HepG2 (cell line): Measurements from ENCODE around the gene OGG1. TPM values are rescaled to one million over a fixed set of nuclear protein-coding genes. Genes with fewer than 3 reads are reported as not detected.

ENCODE experiments used
- BCLAF1 ChIP-seq: fragments of 450-650 bp; IDR thresholded peaks from 2 replicates; pipeline ENCODE4 v1.6.1; 2017; ENCODE audit warnings: mild to moderate bottlenecking
- DMAP1 ChIP-seq: IDR thresholded peaks from 2 replicates; pipeline ENCODE4 v1.6.1; 2016
- GZF1 ChIP-seq: sonication (generic); formaldehyde crosslinking; IDR thresholded peaks from 2 replicates; pipeline ENCODE4 v1.5.1; 2020; ENCODE audit warnings: mild to moderate bottlenecking, missing genetic modification reagents
- KDM6A ChIP-seq: IDR thresholded peaks from 2 replicates; pipeline ENCODE4 v1.6.1; 2016; ENCODE audit warnings: low read depth
- KLF13 ChIP-seq: sonication (generic); formaldehyde crosslinking; IDR thresholded peaks from 2 replicates; pipeline ENCODE4 v1.4.0; 2020; ENCODE audit warnings: mild to moderate bottlenecking, missing genetic modification reagents
- MTA3 ChIP-seq: sonication (generic); formaldehyde crosslinking; IDR thresholded peaks from 2 replicates; pipeline ENCODE4 v1.4.0; 2020; ENCODE audit warnings: missing genetic modification reagents
- NCOA2 ChIP-seq: sonication (generic); formaldehyde crosslinking; IDR thresholded peaks from 2 replicates; pipeline ENCODE4 v1.8.0; 2022; ENCODE audit warnings: inconsistent platforms
- NFATC3 ChIP-seq: sonication (generic); formaldehyde crosslinking; IDR thresholded peaks from 2 replicates; pipeline ENCODE4 v1.5.1; 2020; ENCODE audit warnings: mild to moderate bottlenecking, missing genetic modification reagents
- STAT5B ChIP-seq: sonication (generic); formaldehyde crosslinking; IDR thresholded peaks from 2 replicates; pipeline ENCODE4 v1.4.0; 2020; ENCODE audit warnings: missing genetic modification reagents
- TOPORS ChIP-seq: sonication (generic); formaldehyde crosslinking; IDR thresholded peaks from 2 replicates; pipeline ENCODE4 v1.8.0; 2023; ENCODE audit warnings: mild to moderate bottlenecking, missing genetic modification reagents
- TP53 ChIP-seq: sonication (generic); formaldehyde crosslinking; conservative IDR thresholded peaks from 2 replicates; pipeline ENCODE4 v1.4.0; 2020; ENCODE audit warnings: missing genetic modification reagents
- ZBTB20 ChIP-seq: sonication (generic); formaldehyde crosslinking; IDR thresholded peaks from 2 replicates; pipeline ENCODE4 v1.8.1; 2023; ENCODE audit warnings: missing genetic modification reagents, low read depth, mild to moderate bottlenecking, borderline replicate concordance
- ZNF292 ChIP-seq: sonication (generic); formaldehyde crosslinking; IDR thresholded peaks from 2 replicates; pipeline ENCODE4 v1.8.1; 2022; ENCODE audit warnings: mild to moderate bottlenecking, low read depth, missing genetic modification reagents, borderline replicate concordance
- ZNF570 ChIP-seq: sonication (generic); formaldehyde crosslinking; IDR thresholded peaks from 2 replicates; pipeline ENCODE4 v1.4.0; 2020; ENCODE audit warnings: mild to moderate bottlenecking, missing genetic modification reagents, borderline replicate concordance
- ZNF737 ChIP-seq: sonication (generic); formaldehyde crosslinking; IDR thresholded peaks from 2 replicates; pipeline ENCODE4 v1.5.0; 2020; ENCODE audit warnings: missing genetic modification reagents, mild to moderate bottlenecking, borderline replicate concordance
- polyA plus RNA-seq, 8 experiments: library from polyadenylated mRNA; depleted of rRNA in 3 of 8; stranded (reverse) in 7 of 8; unstranded in 1 of 8; fragments of >200 nt; fragmentation: Illumina TruSeq in 4 of 8; extraction: Trizol in 4 of 8; gene quantifications; 2 replicates each; pipeline versions ENCODE4 v1.2.1 to v1.2.3, GENCODE V29; 2011 to 2016; ENCODE audit warnings: low read depth in 4 of 8, missing spikeins in 1 of 8, mixed read lengths in 1 of 8; ENCODE audit not compliant: insufficient read depth in 1 of 8
- total RNA-seq, 5 experiments: library from RNA; depleted of rRNA; stranded (reverse); fragments of >200 nt; fragmentation: Illumina TruSeq; extraction: Trizol; gene quantifications; 2 replicates each; pipeline ENCODE4 v1.2.3, GENCODE V29; 2016; ENCODE audit warnings: low read depth in 1 of 5
- TF ChIP-seq, protein P1 (sequence below): sonication (generic); formaldehyde crosslinking; IDR thresholded peaks from 2 replicates; pipeline ENCODE4 v1.8.1; 2023; ENCODE audit warnings: mild to moderate bottlenecking, missing genetic modification reagents
- TF ChIP-seq, protein P2 (sequence below): sonication (generic); formaldehyde crosslinking; conservative IDR thresholded peaks from 2 replicates; pipeline ENCODE4 v1.4.0; 2020; ENCODE audit warnings: missing genetic modification reagents
- TF ChIP-seq, protein P3 (sequence below): sonication (generic); formaldehyde crosslinking; IDR thresholded peaks from 2 replicates; pipeline ENCODE4 v1.5.1; 2020; ENCODE audit warnings: missing genetic modification reagents, mild to moderate bottlenecking, borderline replicate concordance
- TF ChIP-seq, protein P4 (sequence below): sonication (generic); formaldehyde crosslinking; IDR thresholded peaks from 2 replicates; pipeline ENCODE4 v1.4.0; 2020; ENCODE audit warnings: missing genetic modification reagents
- TF ChIP-seq, protein P5 (sequence below): sonication (generic); formaldehyde crosslinking; IDR thresholded peaks from 2 replicates; pipeline ENCODE4 v1.4.0; 2020; ENCODE audit warnings: low read depth, mild to moderate bottlenecking, missing genetic modification reagents

Gene OGG1
- total and polyA plus RNA-seq, 2 of the 13 experiments (the other 11 are each of a cell fraction or from before 2014, with no cell fraction given), result 28.7 to 33.2 TPM

GRCh38 chr3:9768141-9768775 is 18.5 kb downstream of the OGG1 start (continued):
- TF ChIP-seq BCLAF1, result no peak
- TF ChIP-seq, protein P1, sequence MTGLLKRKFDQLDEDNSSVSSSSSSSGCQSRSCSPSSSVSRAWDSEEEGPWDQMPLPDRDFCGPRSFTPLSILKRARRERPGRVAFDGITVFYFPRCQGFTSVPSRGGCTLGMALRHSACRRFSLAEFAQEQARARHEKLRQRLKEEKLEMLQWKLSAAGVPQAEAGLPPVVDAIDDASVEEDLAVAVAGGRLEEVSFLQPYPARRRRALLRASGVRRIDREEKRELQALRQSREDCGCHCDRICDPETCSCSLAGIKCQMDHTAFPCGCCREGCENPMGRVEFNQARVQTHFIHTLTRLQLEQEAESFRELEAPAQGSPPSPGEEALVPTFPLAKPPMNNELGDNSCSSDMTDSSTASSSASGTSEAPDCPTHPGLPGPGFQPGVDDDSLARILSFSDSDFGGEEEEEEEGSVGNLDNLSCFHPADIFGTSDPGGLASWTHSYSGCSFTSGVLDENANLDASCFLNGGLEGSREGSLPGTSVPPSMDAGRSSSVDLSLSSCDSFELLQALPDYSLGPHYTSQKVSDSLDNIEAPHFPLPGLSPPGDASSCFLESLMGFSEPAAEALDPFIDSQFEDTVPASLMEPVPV (CRISPR knock-in tag), result no peak
- no peak for TF ChIP-seq KLF13 (CRISPR knock-in tag)
- TF ChIP-seq MTA3 (CRISPR knock-in tag), result no peak
- no peak for TF ChIP-seq ZNF292 (CRISPR knock-in tag)
- no peak for TF ChIP-seq ZNF570 (CRISPR knock-in tag)
- no peak for TF ChIP-seq STAT5B (CRISPR knock-in tag)
- TF ChIP-seq ZNF737 (CRISPR knock-in tag), result no peak
- no peak for TF ChIP-seq TP53 (CRISPR knock-in tag)
- no peak for TF ChIP-seq ZBTB20 (CRISPR knock-in tag)
- TF ChIP-seq GZF1 (CRISPR knock-in tag), result no peak
- TF ChIP-seq, protein P2, sequence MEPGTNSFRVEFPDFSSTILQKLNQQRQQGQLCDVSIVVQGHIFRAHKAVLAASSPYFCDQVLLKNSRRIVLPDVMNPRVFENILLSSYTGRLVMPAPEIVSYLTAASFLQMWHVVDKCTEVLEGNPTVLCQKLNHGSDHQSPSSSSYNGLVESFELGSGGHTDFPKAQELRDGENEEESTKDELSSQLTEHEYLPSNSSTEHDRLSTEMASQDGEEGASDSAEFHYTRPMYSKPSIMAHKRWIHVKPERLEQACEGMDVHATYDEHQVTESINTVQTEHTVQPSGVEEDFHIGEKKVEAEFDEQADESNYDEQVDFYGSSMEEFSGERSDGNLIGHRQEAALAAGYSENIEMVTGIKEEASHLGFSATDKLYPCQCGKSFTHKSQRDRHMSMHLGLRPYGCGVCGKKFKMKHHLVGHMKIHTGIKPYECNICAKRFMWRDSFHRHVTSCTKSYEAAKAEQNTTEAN (CRISPR knock-in tag), result no peak
- TF ChIP-seq, protein P3, sequence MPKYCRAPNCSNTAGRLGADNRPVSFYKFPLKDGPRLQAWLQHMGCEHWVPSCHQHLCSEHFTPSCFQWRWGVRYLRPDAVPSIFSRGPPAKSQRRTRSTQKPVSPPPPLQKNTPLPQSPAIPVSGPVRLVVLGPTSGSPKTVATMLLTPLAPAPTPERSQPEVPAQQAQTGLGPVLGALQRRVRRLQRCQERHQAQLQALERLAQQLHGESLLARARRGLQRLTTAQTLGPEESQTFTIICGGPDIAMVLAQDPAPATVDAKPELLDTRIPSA (CRISPR knock-in tag), result no peak
- TF ChIP-seq, protein P4, sequence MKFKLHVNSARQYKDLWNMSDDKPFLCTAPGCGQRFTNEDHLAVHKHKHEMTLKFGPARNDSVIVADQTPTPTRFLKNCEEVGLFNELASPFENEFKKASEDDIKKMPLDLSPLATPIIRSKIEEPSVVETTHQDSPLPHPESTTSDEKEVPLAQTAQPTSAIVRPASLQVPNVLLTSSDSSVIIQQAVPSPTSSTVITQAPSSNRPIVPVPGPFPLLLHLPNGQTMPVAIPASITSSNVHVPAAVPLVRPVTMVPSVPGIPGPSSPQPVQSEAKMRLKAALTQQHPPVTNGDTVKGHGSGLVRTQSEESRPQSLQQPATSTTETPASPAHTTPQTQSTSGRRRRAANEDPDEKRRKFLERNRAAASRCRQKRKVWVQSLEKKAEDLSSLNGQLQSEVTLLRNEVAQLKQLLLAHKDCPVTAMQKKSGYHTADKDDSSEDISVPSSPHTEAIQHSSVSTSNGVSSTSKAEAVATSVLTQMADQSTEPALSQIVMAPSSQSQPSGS (CRISPR knock-in tag), result no peak
- no peak for TF ChIP-seq KDM6A (CRISPR knock-in tag)
- TF ChIP-seq TOPORS (CRISPR knock-in tag), result no peak
- peak; percentile 22; the same call in 1 of the 2 replicates for TF ChIP-seq NCOA2 (CRISPR knock-in tag)
- no peak for TF ChIP-seq DMAP1 (CRISPR knock-in tag)
- TF ChIP-seq, protein P5, sequence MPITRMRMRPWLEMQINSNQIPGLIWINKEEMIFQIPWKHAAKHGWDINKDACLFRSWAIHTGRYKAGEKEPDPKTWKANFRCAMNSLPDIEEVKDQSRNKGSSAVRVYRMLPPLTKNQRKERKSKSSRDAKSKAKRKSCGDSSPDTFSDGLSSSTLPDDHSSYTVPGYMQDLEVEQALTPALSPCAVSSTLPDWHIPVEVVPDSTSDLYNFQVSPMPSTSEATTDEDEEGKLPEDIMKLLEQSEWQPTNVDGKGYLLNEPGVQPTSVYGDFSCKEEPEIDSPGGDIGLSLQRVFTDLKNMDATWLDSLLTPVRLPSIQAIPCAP (CRISPR knock-in tag), result no peak
- no peak for TF ChIP-seq NFATC3
